GM19455 (cell line): Measurements from ENCODE around the gene DPYSL5.
"Not testable (repeated sequence)": the region's sequence is repeated elsewhere in the genome, so short reads cannot be mapped to it uniquely, and the experiment has no call there.

ENCODE experiments used
- ATAC-seq: cut with Tn5 transposase; IDR thresholded peaks from one replicate; pipeline ENCODE4 v1.9.1; 2021; ENCODE audit not compliant: unreplicated experiment

Gene DPYSL5

DNA sequence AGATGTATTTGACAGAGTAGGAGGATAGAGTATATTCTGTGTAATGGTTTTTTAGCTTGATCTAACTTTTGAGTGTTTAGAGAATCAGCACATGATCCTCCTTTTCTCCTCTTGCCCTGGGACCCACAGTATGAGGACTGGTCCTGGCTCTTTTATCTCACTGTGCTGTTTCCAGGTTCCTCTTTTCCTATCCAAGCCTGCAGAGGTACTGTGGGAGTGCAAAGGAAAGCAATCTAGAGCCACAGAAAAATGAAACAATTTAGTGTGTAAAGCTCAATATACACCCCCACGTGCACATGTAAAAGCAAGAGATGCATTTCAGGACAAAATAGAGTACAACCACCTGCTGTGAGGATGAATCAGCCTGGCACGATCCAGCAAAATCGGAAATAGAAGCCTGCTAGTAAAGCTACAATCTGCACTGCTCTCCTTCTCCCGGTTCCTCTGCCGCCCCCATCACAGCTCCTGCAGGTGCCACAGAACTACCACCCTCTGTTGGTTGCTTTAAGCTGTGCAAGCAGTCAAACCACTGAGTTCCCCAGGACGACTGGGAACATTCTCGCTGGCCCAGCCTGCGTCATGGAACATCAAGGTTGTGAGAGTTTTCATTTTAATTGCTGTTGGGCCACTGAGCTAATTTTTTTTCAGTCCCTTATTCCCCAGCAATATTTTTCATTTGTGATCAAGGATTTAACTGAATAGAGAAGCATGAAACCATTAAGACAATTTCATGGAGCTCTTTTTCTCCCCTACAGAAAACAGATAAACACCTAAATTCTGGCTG is 74.7 kb downstream of the DPYSL5 start:
- ATAC-seq, result no peak

DNA sequence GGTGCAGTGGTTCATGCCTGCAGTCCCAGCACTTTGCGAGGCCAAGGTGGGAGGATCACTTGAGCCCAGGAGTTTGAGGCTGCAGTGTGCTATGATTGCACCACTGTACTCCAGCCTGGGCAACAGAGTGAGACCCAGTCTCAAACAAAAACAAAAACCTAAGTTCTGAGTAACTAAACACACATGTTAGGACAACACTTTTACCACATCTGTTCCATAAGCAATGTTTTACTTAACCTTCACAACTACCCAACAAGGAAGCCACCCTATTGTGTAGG is 75.2 kb downstream of the DPYSL5 start:
- ATAC-seq, result not testable (repeated sequence)

- no peak for ATAC-seq
Observed at GRCh38 chr2:26924731-26925099, 76.8 kb downstream of the DPYSL5 start.

DNA sequence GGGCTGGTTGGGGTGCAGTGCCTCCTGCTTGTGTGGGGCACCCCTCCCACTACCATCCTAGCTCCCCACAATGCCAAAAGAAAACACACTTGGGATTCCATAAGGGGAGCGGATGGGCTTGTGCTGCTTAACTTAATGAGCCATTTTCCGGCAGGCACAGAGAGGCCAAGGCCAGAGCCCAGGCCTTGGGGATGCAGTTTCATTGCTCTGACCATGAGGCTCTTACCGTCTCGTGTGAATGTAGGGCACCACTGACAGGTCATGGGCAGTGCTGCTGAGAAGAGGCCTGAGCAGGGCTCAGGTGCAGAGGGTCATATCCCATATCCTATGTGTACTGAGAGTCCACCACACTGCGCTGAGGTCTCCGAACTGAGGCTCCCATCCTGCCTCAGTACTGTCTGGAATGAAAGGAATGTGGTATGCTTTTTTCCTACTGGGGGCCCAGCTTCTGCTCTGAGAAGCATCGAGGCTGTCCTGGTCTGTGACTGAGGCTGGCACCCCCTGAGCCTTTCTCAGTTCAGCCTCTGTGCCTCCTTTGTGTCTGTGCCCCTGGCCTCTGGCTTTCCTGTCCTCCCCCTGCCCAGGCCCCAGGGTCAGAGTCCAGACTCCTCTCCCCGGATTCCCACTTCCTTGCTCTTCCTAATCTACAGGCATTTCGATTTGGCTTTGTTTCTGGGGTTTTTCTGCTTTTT is 77.3 kb downstream of the DPYSL5 start:
- no peak for ATAC-seq

- no peak for ATAC-seq
Observed at GRCh38 chr2:26927221-26927620, 79.3 kb downstream of the DPYSL5 start.

GRCh38 chr2:26932974-26933373 is 85.0 kb downstream of the DPYSL5 start:
- no peak for ATAC-seq

DNA sequence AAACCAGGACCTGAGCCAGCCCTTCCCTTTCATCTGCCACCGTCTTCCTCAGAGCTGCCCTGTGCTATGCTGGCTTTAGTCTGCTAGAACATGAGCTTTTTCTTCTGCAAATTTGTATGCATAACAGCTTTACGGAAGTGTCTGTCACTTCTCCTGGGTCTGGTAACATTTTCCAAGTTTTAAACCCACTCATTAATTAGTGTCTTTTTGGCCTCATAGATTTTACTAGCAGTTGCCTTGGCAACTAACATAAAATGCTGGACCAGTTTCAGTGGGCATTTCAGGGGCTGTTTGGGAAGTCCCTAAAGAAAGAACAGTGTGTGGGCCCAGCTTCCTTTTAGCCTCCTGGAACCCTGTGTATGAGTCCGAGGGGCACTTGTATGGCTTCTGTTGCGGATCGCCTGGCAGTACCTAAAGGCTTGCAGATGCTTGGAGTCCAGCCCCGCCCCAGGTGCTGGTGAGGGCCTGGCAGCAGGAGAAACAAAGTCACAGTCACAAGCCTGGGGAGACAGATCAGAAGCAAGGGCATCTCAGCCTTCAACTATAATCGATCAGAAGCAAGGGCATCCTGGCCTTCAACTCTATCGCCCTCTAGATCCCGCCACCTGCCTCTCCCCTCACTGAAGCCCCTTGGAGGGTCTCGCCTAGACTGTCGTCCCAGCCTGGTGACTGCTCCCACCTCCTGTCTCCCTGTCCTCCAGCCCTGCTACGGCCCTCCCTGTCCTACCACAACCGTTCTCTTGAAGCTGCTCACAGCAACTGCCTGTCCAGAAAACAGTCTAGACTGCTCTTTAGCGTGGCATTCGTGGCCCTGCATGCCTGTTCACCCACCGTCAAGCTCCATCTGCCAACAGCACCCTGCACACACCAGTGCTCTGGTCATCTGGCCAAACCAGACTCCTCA is 85.8 kb downstream of the DPYSL5 start:
- ATAC-seq, result no peak

DNA sequence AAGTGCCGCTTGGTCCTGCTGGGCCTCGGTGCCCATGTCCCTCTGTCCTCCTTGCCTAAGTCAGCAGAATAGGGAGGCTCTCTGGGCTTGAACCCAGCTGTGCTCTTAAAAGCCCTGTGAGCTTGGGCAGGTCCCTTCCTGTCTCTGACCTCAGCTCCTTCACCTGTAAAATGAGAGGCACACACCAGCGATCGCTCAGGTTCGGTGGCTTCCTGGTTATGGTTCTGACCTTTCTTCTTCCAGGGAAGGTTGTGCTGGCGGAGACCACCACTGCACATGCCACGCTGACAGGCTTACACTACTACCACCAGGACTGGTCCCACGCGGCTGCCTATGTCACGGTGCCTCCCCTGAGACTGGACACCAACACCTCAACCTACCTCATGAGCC is 86.4 kb downstream of the DPYSL5 start:
- no peak for ATAC-seq

DNA sequence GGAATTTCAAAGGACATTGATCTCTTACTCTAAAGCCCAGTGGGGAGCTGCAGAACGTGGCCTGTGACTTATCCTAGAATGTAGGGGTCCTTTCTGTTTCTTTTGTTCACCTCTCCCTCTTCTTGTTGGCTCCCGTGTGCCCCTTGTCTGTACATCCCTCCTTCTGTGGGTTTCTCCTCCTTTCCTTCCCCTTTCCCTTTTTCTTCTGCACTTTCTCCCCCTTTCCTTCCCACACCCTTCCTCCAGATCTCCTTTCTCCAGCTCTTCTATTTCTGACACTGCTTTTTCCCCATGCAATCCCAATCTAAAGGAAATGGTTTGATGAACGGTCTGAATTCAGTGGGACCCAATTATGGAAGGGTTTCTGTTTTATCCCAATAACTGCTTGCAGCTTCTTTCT is 87.1 kb downstream of the DPYSL5 start:
- ATAC-seq, result no peak

DNA sequence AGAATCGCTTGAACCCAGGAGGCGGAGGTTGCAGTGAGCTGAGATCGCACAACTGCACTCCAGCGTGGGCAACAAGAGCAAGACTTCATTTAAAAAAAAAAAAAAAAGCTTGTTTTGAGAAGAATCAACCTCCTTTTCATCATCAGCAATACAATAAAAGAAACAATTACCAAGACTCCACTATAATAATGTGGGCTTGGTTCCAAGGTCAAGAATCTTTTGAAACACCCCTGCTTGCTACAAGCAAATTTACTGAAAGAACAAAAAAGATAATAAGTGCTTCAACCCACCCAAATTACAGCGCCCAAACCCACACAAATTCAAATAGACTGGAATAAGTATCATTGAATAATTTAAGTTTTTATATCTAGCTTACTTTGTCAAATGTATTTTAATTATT is 88.9 kb downstream of the DPYSL5 start:
- ATAC-seq, result no peak

DNA sequence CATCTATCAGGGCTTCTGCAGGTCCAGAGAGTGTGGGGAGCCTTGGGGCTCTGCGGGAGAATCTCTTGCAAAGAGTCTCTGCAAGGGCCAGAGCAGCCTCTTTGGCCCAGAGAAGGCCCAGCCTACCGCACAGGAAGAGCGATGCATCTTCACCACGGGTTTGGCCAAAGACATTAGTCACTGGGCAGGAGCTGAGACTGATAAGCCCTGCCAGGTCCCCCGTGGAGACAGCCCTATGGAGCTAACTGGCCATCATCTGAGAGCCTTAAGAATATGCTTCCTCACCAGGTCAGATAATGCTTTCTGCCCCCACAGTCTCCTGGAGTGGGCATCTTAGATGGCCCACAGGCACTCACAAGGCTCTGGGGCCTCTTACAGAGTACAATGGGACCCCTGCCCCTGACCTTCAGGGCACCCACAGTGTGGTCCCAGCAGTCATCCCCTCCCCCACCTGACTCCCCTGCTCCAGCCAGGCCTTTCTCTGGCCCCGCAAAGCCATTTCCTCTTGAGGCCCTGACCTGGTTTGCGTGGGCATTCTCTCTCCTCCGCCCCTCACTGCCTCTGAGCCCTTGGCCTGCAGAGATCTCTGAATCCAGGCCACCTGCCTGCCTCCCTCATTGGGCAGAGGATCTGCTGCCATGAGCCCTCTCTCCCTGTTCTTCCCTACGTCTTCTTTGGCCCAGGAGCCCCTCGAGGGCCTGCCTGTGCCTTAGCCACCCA is 90.6 kb downstream of the DPYSL5 start:
- no peak for ATAC-seq

DNA sequence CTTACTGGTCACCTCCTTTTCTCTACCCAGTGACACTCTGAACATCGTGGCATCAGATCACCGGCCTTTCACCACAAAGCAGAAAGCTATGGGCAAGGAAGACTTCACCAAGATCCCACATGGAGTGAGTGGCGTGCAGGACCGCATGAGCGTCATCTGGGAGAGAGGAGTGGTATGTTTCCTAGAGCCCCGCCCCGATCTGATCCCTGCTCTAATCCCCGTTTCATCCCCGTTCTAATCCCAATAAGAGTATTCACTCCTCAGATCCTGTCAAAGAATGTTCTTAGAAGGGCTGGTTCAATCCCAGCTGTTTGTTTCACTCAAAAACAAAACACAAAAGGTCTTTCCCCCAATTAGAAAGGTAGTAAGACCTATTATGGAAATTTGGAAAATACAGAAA is 92.1 kb downstream of the DPYSL5 start:
- no peak for ATAC-seq

DNA sequence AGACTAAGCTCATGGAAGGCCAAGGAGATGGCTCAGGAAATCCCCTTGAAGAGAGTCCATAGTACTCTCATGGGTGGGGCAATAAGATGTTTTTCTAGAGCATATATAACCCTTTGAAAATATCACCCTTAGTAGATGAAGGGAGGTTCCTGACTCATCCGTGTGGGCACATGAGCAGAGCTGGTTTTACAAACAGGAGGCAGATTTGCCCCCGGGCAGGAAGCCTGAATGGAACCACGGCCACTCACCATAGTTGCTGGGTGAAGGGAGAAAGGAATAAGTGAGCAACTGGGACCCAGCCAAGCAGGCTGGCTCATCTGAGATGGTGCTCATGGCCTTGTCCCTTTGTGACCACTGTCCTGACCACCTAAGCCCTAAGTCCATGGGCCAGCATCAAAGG is 93.6 kb downstream of the DPYSL5 start:
- ATAC-seq, result no peak

DNA sequence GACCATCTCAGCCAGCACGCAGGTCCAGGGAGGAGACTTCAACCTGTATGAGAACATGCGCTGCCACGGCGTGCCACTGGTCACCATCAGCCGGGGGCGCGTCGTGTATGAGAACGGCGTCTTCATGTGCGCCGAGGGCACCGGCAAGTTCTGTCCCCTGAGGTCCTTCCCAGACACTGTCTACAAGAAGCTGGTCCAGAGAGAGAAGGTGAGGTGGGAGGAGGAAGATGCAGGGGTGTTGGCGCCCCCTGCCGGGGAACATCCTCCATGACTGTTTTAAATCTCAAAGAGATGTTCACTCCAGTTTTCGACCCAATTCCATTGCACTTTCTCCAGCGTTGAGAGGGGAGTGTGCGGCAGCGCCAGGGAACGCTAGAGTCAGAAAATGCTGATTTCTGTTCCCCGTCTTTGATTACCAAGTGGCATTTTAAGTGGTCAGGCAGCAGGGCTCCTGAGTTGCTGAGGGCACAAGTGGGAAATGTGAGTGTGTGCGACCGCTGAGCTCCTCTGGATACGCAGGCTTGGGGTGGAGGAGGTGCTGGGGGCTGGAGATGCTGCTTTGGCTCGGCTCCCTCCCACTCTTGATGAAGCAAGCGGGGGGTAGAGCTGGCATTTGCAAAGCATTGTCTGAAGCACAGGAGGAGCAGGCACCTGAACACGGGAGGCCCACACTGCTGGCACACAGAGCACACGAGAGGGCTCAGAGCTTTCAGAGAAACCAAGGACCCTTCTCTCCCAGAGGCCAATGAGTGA is 94.8 kb downstream of the DPYSL5 start:
- ATAC-seq, result no peak

- no peak for ATAC-seq
Observed at GRCh38 chr2:26945991-26946750, 98.2 kb downstream of the DPYSL5 start.

DNA sequence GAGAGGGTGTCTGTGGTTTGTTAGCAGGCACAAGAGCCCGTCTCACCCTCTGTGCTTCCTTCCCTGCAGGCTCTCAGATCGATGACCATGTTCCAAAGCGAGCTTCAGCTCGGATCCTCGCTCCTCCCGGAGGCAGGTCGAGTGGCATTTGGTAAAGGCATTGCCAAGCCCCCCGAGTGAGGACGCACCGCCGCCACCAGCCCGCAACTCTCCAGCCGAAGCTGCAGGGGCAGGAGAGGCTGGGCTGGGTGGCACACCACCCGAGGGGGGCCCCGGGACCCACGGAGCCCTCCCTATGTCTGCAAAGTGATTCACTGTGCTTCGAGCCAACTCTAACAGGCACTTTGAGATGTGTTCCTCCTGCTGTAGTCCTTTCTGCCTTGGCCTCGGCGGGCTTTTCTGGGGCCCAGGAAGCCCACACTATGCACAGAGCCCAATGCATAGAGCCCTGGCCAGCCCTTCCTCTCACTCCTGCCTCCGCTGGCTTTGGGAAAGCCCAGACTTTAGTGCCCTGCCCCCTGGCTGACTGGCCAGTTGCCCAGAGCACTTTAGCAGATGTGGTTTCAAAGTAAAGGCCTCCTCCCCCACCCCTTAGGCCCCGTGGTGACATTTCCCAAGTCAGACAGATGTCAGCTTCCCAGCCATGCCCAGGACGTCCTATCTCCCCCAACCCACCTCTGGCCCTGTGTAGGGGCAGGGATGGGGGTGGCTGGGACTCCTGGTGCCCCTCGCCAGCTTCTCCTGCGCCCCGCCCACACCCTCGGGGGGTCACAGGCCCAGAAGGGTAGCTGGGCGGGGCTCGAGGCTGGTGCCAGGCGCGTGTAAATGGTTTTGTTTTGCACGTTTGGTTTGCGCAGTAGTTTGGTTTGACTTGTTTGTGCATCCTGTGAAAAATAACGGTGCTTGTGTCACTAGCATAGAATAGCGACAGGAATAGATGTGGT is 99.2 kb downstream of the DPYSL5 start:
- no peak for ATAC-seq

DNA sequence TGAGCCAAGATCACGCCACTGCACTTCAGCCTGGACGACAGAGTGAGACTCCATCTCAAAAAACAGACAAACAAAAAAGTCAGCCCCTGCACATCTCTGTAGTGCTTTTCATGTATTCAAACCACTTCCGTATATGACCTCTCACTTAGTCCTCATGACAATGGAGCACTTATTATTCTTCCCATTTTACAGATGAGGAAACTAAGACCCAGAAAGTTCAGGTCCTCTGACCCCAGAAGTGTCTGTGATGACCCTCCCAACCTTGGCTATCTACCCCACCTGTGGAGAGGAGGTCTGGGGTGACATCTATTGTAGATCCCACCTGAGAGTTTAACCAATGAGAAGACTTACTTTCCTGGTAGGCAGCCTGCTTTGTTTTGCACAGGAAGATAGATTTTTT is 100.9 kb downstream of the DPYSL5 start:
- no peak for ATAC-seq

DNA sequence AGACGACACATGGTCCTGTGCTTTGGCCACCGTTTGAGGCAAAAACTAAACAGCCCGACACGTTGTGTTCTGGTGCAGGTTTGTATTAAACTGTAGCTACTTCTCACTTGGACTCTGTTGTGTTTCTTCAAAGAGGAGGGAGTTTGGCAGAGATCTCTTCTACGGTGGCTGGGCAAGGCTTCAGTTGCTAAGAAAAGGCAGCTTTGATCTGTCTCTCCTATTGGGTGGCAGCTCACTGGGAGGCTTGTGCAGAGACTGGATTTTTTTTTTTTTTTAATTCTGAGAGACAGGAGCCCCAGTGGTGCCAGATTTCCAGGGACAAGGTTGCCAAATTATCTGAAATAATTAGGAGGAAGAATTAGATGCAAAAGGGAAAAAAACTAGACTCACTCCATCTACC is 102.3 kb downstream of the DPYSL5 start:
- ATAC-seq, result no peak

DNA sequence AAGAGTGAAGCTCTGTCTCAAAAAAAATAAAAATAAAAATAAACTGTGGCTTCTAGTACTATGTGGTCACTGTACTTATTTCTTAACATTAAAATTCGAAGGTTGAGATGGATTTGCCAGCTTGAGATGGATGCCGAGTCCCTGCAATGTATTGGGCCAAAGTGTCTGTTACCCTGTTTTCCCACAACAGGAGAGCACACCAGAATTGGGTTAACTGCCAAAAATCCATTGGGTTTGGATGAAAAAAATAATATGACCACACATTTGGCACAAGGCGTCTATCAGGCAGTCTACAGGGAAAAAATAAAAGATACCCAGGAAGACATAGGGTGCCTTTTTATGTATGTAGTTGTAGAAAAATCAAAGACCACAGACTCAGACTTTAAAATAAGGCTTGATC is 103.3 kb downstream of the DPYSL5 start:
- no peak for ATAC-seq
